Skeletal muscle tissue (tissue), 4 donors: ENCODE measurements around the gene BSN. TPM values are rescaled to one million over a fixed set of nuclear protein-coding genes. Genes with fewer than 3 reads are reported as not detected.
A peak's percentile ranks its signal among the peaks of the same experiment; 100 is the strongest.

ENCODE experiments used
- H3K27ac ChIP-seq: one replicate; pipeline ENCODE4 v1.7.0; 2013; ENCODE audit warnings: mild to moderate bottlenecking, low read depth, low read length, inconsistent platforms
- H3K27me3 ChIP-seq, 3 donors: one replicate each; pipeline ENCODE4 v1.7.0; 2013; ENCODE audit warnings: low read length in 3 of 3; ENCODE audit not compliant: control insufficient read depth in 3 of 3, insufficient read depth in 3 of 3
- H3K36me3 ChIP-seq, 3 donors: one replicate each; pipeline ENCODE4 v1.7.0; 2013; ENCODE audit warnings: low read length in 3 of 3; ENCODE audit not compliant: control insufficient read depth in 3 of 3, insufficient read depth in 3 of 3
- H3K4me1 ChIP-seq, 3 donors: one replicate each; pipeline ENCODE4 v1.7.0; 2013; ENCODE audit warnings: low read length in 3 of 3, mild to moderate bottlenecking in 3 of 3; ENCODE audit not compliant: control insufficient read depth in 3 of 3, insufficient read depth in 3 of 3
- H3K4me3 ChIP-seq, 3 donors: one replicate each; pipeline ENCODE4 v1.7.0; 2013; ENCODE audit warnings: low read length in 3 of 3
- H3K9ac ChIP-seq, 3 donors: one replicate each; pipeline ENCODE4 v1.7.0; 2013; ENCODE audit warnings: low read length in 3 of 3, mild to moderate bottlenecking in 3 of 3, moderate library complexity in 2 of 3, low read depth in 1 of 3
- H3K9me3 ChIP-seq, 3 donors: one replicate each; pipeline ENCODE4 v1.7.0; 2013; ENCODE audit warnings: low read length in 3 of 3; ENCODE audit not compliant: control insufficient read depth in 3 of 3
- total RNA-seq: library from RNA; depleted of rRNA; stranded (reverse); fragments of >200 nt; gene quantifications from one replicate; pipeline ENCODE4 v1.2.3, GENCODE V29; 2014
- donor health status: Osteomylitis.

The BSN gene
- total RNA-seq, 1 donor from 2014 or later = under 0.01 TPM

DNA sequence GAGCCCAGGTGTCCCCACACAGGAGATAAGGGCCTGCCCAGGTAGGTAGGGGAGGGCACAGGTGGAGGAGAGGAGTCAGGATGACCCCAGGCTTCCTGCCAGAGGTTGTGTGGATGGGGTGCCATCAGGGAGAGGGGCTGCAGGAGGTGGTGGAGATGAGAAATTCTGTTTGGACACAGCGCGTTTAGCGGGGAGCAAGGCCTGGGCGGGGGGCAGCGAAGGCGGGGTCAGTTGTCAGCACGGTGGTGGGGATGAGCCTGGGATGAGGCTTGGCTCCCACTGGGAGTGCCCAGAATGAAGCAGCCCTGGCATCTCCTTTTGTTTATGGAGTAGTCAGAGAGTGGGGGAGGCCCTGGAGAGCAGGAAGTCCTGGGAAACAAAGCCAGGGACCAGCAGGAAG is 149.7 kb downstream of the BSN start:
- Histone ChIP-seq H3K9me3 (no peaks in the 10 kb centered on the region), H3K9ac (no peak overlapping the region), H3K4me1 (peaks cover 9 to 35% (median 20%) of the 10 kb centered on the region in 3 donors), H3K27ac (no peak overlapping the region), H3K36me3 (peaks cover 80 to 85% (median 81%) of the 10 kb centered on the region in 3 donors), H3K27me3 (no peaks in the 10 kb centered on the region), H3K4me3 (no peak overlapping the region)

DNA sequence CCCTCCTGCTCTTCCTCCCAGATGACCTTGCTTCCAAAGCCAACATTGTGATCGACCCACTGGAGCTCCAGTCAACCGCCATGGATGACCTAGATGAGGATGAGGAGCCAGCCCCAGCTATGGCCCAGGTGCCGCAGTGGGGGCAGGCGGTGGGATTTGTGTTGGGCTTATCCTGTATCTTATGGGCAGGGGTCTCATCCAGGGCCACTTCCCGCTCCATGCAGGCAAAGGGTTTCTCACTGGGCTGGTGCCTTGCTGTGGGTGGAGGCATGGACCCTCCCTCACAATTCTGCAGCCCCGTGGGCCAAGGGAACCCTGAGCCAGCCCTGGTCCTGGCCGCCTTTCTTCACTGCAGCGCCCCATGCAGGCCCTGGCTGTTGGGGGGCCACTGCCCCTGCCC is 150.4 kb downstream of the BSN start:
- Histone ChIP-seq H3K36me3 (peaks cover 78 to 81% (median 80%) of the 10 kb centered on the region in 3 donors), H3K4me1 (peaks cover 8 to 30% (median 20%) of the 10 kb centered on the region in 3 donors), H3K9ac (no peak overlapping the region), H3K27me3 (no peaks in the 10 kb centered on the region), H3K27ac (no peak overlapping the region), H3K9me3 (no peaks in the 10 kb centered on the region), H3K4me3 (no peak overlapping the region)

DNA sequence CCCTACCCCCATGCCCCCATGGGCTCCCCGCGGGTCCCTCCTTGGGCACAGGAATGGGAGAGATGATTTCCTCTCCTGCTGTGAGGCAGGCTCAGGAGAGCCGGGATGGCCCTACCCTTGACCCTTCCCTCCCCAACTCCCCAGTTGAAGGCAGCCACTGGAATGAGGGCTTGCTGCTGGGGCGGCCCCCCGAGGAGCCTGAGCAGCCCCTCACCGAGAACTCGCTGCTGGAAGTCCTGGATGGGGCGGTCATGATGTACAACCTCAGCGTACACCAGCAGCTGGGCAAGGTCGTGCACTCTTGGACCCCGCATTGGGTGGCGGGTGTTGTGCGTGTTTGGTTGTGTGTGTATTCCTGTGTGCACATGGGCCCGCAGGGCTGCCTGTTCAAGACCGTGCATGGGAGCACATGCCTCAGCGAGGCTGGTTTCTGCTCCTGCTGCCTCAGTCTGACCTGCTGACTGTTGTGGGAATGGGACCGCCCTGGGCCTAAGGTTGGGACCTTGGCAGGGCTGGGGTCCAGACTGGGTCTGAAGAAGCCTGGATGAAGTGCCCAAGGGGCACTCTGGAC is 151.2 kb downstream of the BSN start:
- no peaks in the 10 kb centered on the region for H3K9me3 ChIP-seq
- no peak overlapping the region for H3K27ac ChIP-seq
- H3K4me1 ChIP-seq = peaks cover 3 to 22% (median 16%) of the 10 kb centered on the region in 3 donors
- peaks cover 71 to 75% (median 74%) of the 10 kb centered on the region in 3 donors for H3K36me3 ChIP-seq
- H3K9ac ChIP-seq = no peak overlapping the region
- no peak overlapping the region for H3K4me3 ChIP-seq
- H3K27me3 ChIP-seq = no peaks in the 10 kb centered on the region

DNA sequence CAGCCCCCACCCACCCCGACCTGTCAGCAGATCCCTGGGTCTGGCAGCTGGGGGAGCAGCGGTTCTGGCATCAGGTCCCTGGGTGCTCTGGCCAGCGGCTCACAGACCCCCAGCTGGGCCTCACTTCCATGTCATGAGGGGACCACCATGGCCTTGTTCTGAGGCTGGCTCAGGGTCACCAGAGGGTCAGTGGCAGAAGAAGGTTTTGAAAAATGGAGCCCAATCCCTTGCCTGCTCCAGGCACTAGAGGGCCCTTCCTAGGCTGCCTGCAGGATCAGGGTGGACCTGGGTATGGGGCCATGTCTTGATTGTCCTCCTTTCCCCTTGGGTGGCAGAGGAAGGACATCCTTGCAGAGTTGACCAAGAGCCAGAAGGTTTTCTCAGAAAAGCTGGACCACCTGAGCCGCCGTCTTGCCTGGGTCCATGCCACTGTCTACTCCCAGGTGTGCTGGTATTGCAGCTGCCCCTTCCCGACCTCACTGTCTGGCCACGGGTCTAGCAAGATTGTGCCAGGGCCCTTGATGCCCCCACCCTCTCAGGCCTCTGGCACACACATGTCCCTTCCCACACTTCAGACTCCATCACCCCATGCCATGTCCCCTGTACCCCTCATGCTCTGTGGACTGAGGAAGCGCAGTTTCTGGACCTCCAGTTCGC is 152.3 kb downstream of the BSN start:
- H3K9ac ChIP-seq = no peak overlapping the region
- no peaks in the 10 kb centered on the region for H3K9me3 ChIP-seq
- H3K27ac ChIP-seq = no peak overlapping the region
- H3K36me3 ChIP-seq = peaks cover 66 to 70% (median 67%) of the 10 kb centered on the region in 3 donors
- no peaks in the 10 kb centered on the region for H3K27me3 ChIP-seq
- H3K4me3 ChIP-seq = no peak overlapping the region
- H3K4me1 ChIP-seq = peaks cover 3 to 12% (median 9%) of the 10 kb centered on the region in 3 donors

DNA sequence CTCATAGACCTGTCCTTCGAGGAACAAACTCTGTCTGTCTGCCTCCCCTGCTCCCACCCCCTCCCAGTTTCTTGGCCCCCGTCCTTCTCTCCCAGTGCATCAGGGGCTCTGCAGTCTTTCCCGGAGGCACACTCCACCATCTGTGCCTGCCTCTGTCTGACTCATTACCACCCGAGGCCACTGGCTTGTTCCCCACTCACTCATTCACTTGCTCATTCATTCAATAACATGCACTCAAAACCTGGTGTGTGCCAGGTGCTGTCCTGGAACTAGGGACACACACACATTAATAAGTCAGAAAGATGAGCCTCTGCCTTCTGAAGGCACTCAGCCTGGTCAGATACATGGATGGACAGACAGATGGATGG is 152.8 kb downstream of the BSN start:
- Histone ChIP-seq H3K4me1 (peaks cover 3 to 10% (median 8%) of the 10 kb centered on the region in 3 donors), H3K4me3 (no peak overlapping the region), H3K36me3 (peaks cover 62 to 65% (median 64%) of the 10 kb centered on the region in 3 donors), H3K9ac (no peak overlapping the region), H3K27ac (no peak overlapping the region), H3K27me3 (no peaks in the 10 kb centered on the region), H3K9me3 (no peaks in the 10 kb centered on the region)

DNA sequence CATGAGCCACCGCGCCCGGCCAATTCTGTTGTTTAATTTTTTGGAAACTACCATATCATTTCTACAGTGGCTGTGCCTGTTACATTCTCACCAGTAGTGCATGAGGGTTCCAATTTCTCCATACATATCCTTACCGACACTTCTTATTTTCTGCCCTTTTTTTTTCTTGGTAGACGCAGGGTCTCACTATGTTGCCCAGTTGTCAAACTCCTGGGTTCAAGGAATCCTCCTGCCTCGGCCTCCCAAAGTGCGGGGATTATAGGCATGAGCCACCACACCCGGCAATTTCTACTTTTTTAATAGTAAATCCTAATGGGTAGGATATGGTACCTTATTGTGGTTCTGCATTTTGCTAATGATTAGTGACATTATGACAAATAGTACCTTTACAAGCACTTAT is 155.6 kb downstream of the BSN start:
- H3K9me3 ChIP-seq = no peaks in the 10 kb centered on the region
- H3K27ac ChIP-seq = no peak overlapping the region
- peaks cover 16 to 27% (median 24%) of the 10 kb centered on the region in 3 donors for H3K4me1 ChIP-seq
- no peak overlapping the region for H3K9ac ChIP-seq
- H3K36me3 ChIP-seq = peaks cover 50 to 68% (median 67%) of the 10 kb centered on the region in 3 donors
- H3K27me3 ChIP-seq = no peaks in the 10 kb centered on the region
- H3K4me3 ChIP-seq = no peak overlapping the region

DNA sequence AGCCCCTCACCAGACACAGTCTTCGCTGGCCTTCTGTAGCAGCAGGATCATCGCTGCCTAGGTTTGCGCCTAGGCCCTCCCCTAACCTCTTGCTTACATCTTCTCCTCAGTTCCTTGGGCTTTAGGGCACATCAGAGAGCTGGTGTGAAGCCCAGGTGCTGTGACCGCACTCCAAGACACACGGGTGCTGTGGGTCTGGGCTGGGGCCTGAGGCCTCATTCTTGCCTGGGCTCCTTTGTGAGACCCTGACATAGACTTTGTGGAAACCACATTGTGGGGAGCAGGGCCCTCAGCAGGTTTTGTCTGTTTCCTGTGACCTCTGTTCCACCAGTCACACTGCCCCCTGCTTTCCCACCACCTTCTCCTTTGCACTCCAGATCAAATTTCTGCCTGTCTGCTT is 157.2 kb downstream of the BSN start:
- H3K36me3 ChIP-seq = peaks cover 50 to 69% (median 66%) of the 10 kb centered on the region in 3 donors
- peak overlapping the region in 1 of 3 donors; percentile 11 for H3K9ac ChIP-seq
- no peak overlapping the region for H3K4me3 ChIP-seq
- H3K27me3 ChIP-seq = no peaks in the 10 kb centered on the region
- peaks cover 27 to 40% (median 32%) of the 10 kb centered on the region in 3 donors for H3K4me1 ChIP-seq
- no peaks in the 10 kb centered on the region for H3K9me3 ChIP-seq
- no peak overlapping the region for H3K27ac ChIP-seq

DNA sequence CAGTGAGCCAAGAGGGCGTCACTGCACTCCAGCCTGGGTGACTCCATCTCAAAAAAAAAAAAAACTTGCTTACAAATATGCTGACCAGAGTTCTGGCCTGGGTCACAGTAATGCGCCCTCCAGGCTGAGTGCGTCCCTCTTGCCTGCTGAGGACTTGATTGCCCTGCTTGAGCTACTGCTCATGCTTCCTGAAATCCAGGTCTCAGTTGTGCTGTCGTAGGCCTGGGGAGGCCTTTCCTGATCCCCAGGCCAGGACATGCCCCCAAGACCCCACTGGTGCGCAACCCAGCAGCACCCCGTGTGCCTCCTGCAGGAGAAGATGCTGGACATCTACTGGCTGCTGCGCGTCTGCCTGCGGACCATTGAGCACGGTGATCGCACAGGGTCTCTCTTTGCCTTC is 157.9 kb downstream of the BSN start:
- H3K9ac ChIP-seq = no peak overlapping the region
- H3K27me3 ChIP-seq = no peaks in the 10 kb centered on the region
- H3K36me3 ChIP-seq = peaks cover 50 to 69% (median 65%) of the 10 kb centered on the region in 3 donors
- no peak overlapping the region for H3K4me3 ChIP-seq
- no peaks in the 10 kb centered on the region for H3K9me3 ChIP-seq
- H3K27ac ChIP-seq = no peak overlapping the region
- peaks cover 27 to 40% (median 32%) of the 10 kb centered on the region in 3 donors for H3K4me1 ChIP-seq

DNA sequence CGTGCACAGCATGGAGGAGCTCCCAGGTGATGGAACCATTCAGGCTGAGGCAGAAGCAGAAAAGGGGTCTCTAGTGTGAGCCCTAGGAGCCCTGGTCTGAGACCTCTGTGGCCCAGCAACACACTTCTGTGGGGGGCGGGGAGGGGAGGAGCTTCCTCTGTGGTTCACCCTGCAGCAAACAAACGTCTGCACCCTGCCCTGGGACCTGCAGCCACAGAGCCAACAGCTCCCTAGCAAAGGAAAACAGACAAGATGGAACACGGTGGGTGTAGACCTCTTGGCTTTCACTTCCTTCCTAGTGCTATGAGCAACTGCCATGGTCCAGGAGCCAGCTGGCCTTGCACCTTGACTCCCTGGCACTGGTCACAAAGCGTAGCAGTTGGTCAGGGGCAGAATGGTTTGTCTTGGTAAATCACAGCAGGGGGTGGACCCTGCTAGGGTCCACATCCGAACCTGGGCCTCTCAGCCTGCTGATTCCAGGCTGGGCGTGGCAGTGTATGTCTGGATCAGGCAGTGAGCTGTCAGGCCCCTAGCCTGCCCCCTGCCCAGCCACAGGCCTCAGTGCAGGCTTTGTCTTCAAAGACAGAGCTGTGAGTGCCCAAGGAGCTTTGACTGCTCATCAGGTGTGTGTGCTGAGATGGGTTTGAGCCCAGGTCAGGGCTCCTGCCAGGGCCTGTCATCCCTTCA is 158.5 kb downstream of the BSN start:
- no peak overlapping the region for H3K27ac ChIP-seq
- peaks cover 49 to 65% (median 62%) of the 10 kb centered on the region in 3 donors for H3K36me3 ChIP-seq
- H3K9ac ChIP-seq = no peak overlapping the region
- H3K4me3 ChIP-seq = no peak overlapping the region
- peaks cover 31 to 40% (median 34%) of the 10 kb centered on the region in 3 donors for H3K4me1 ChIP-seq
- H3K9me3 ChIP-seq = no peaks in the 10 kb centered on the region
- H3K27me3 ChIP-seq = no peaks in the 10 kb centered on the region
